GM18505 (cell line): ENCODE measurements around the gene PIGV.
"Not testable (repeated sequence)": the region's sequence is repeated elsewhere in the genome, so short reads cannot be mapped to it uniquely, and the experiment has no call there.

Experiments used
- ATAC-seq: cut with Tn5 transposase; IDR thresholded peaks from one replicate; pipeline ENCODE4 v1.9.1; 2021; ENCODE audit not compliant: unreplicated experiment
- POLR2A ChIP-seq: IDR thresholded peaks from 4 replicates; pipeline ENCODE4 v1.6.1; 2011; ENCODE audit warnings: borderline replicate concordance; ENCODE audit not compliant: insufficient read depth, insufficient read length; ENCODE audit errors: extremely low read depth

The PIGV gene

GRCh38 chr1:26794391-26794790 is 6.6 kb downstream of the PIGV start:
- ATAC-seq, result no peak
- no peak for TF ChIP-seq POLR2A

GRCh38 chr1:26797627-26798026 is 9.9 kb downstream of the PIGV start:
- no peak for ATAC-seq
- TF ChIP-seq POLR2A, result no peak

- TF ChIP-seq POLR2A, result no peak
- no peak for ATAC-seq
These were observed 11.9 kb downstream of the PIGV start for GRCh38 chr1:26799479-26800142.

- ATAC-seq, result not testable (repeated sequence)
These were observed 16.2 kb downstream of the PIGV start for GRCh38 chr1:26803932-26804331.

- not testable (repeated sequence) for ATAC-seq
These were observed 22.4 kb downstream of the PIGV start for GRCh38 chr1:26810105-26810504.

GRCh38 chr1:26811057-26811456 is 23.3 kb downstream of the PIGV start:
- ATAC-seq, result no peak

GRCh38 chr1:26811708-26812107 is 24.0 kb downstream of the PIGV start:
- TF ChIP-seq POLR2A, result no peak
- no peak for ATAC-seq

More at GRCh38 chr1:26811057-26811456, 23.3 kb downstream of the PIGV start:
- no peak for TF ChIP-seq POLR2A

GRCh38 chr1:26814377-26814776 is 26.6 kb downstream of the PIGV start:
- no peak for ATAC-seq
- no peak for TF ChIP-seq POLR2A

- ATAC-seq, result no peak
- no peak for TF ChIP-seq POLR2A
These were observed 27.1 kb downstream of the PIGV start for GRCh38 chr1:26814893-26815292.

GRCh38 chr1:26820784-26821269 is 33.1 kb downstream of the PIGV start:
- no peak for TF ChIP-seq POLR2A
- ATAC-seq, result peak; percentile 91

- no peak for ATAC-seq
- no peak for TF ChIP-seq POLR2A
These were observed 35.1 kb downstream of the PIGV start for GRCh38 chr1:26822737-26823395.

GRCh38 chr1:26824731-26825130 is 37.0 kb downstream of the PIGV start:
- no peak for ATAC-seq
- no peak for TF ChIP-seq POLR2A

GRCh38 chr1:26826261-26827105 is 38.7 kb downstream of the PIGV start, which contains the start of gene ZDHHC18:
Gene ZDHHC18 (plus strand): TSS chr1:26826688. CDS start chr1:26826805, 117 bp downstream.
- peak; percentile 80 for TF ChIP-seq POLR2A
- ATAC-seq, result peak; percentile 82
